ENCODE measurements around the gene CXCL6. TPM values are rescaled to one million over a fixed set of nuclear protein-coding genes. Genes with fewer than 3 reads are reported as not detected.

CXCL6 gene
- total RNA-seq, 4 donors from 2014 or later, result 0.66 to 1.8 TPM; not detected in 2

DNA sequence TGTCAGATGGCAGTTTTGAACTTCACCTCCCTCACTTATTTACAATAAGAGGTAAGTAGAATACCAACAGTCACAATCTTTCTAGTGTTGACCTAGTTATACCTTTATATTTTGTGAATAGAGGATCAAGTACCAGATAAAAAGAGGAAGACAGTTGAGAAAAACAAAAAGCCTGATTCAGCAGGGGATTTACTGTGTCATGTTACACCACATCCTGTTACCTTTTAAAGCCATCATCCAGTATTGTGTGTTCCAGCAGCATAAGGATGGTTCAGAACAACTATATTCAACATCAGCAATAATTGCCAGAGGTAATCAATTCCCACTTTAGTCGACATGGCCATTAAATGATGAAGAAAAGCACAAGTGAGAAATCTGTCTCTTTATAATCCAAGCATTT is 21.3 kb upstream of the CXCL6 start:
- intact Hi-C loops (cut with DNase I), result no loop called here
- H3K4me1 ChIP-seq, result no peaks in the 10 kb centered on the region
- TF ChIP-seq, protein P1, sequence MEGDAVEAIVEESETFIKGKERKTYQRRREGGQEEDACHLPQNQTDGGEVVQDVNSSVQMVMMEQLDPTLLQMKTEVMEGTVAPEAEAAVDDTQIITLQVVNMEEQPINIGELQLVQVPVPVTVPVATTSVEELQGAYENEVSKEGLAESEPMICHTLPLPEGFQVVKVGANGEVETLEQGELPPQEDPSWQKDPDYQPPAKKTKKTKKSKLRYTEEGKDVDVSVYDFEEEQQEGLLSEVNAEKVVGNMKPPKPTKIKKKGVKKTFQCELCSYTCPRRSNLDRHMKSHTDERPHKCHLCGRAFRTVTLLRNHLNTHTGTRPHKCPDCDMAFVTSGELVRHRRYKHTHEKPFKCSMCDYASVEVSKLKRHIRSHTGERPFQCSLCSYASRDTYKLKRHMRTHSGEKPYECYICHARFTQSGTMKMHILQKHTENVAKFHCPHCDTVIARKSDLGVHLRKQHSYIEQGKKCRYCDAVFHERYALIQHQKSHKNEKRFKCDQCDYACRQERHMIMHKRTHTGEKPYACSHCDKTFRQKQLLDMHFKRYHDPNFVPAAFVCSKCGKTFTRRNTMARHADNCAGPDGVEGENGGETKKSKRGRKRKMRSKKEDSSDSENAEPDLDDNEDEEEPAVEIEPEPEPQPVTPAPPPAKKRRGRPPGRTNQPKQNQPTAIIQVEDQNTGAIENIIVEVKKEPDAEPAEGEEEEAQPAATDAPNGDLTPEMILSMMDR (IDR thresholded peaks at IDR 0.05), result no peak
- no peak for TF ChIP-seq EP300 (IDR thresholded peaks at IDR 0.05)
- no peak for TF ChIP-seq POLR2A (IDR thresholded peaks at IDR 0.05; ENCODE audit: low read depth)
- TF ChIP-seq POLR2AphosphoS5 (IDR thresholded peaks at IDR 0.05), result no peak

DNA sequence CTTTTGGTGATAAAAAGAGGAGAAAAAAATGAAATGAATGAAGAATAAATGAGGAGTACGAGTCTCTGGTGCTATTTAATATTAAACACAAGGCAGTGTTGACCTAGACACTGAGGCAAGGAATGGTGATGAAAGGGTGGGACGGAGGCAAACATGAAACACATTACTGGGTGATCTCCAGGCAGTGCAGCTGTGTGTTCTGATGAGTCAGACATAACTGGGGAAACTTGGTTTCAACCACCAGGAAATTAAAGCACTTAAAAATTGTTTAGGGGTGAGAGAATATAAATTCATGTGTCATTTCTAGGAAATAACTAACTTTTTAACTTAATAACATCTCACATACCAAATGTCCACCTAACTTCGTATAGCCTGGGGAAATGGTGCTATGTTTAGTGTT is 19.7 kb upstream of the CXCL6 start:
- Histone ChIP-seq H3K27ac (replicated peaks in 1 of 4) (no peak overlapping the region), H3K27me3 (no peaks in the 10 kb centered on the region), H3K4me3 (no peak overlapping the region), H3K9me3 (no peaks in the 10 kb centered on the region), H3K36me3 (no peaks in the 10 kb centered on the region), H3K4me1 (no peaks in the 10 kb centered on the region)
- TF ChIP-seq EP300 (IDR thresholded peaks at IDR 0.05) (no peak), POLR2AphosphoS5 (IDR thresholded peaks at IDR 0.05) (no peak), POLR2A (IDR thresholded peaks at IDR 0.05; ENCODE audit: low read depth) (no peak)
- TF ChIP-seq, protein P1 (IDR thresholded peaks at IDR 0.05), result no peak
- intact Hi-C loops (cut with DNase I), result no loop called here
- DNase-seq (ENCODE audit: extremely low spot score), result no peak
- 44% methylated on average over 3 of the region's 3 CpGs for WGBS

More for the DNA sequence above, 21.3 kb upstream of the CXCL6 start:
- Histone ChIP-seq H3K4me3 (no peak overlapping the region), H3K9me3 (no peaks in the 10 kb centered on the region), H3K27ac (replicated peaks in 1 of 4) (no peak overlapping the region), H3K36me3 (no peaks in the 10 kb centered on the region), H3K27me3 (no peaks in the 10 kb centered on the region)
- 72% methylated on average over 1 of the region's 1 CpG for WGBS
- DNase-seq (ENCODE audit: extremely low spot score), result no peak

DNA sequence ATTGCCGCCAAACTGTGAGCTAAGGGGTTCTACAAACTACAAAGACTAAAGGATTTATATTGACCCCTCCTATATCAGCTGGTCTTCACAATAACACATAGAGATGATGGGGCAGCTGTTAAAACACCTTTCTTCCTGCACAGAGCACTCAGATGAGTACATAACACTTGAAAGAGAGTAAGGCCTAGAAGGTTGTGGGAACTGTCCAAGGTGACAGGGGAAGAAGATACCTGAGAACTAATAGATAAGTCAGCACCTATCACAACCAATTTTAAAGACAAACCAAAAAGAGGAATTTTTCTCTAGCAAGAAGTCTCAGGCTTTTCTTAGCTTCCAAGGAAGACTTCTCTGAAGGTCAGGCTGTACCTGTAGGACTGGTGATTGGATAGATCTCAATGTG is 19.1 kb upstream of the CXCL6 start:
- Histone ChIP-seq H3K36me3 (no peaks in the 10 kb centered on the region), H3K27ac (replicated peaks in 1 of 4) (no peak overlapping the region), H3K4me3 (no peak overlapping the region), H3K9me3 (no peaks in the 10 kb centered on the region), H3K27me3 (no peaks in the 10 kb centered on the region), H3K4me1 (no peaks in the 10 kb centered on the region)
- DNase-seq (ENCODE audit: extremely low spot score), result no peak
- no peak for TF ChIP-seq POLR2A (IDR thresholded peaks at IDR 0.05; ENCODE audit: low read depth)
- no peak for TF ChIP-seq POLR2AphosphoS5 (IDR thresholded peaks at IDR 0.05)
- TF ChIP-seq, protein P1 (IDR thresholded peaks at IDR 0.05), result no peak
- 82% methylated on average over 1 of the region's 1 CpG for WGBS
- intact Hi-C loops (cut with DNase I), result no loop called here

DNA sequence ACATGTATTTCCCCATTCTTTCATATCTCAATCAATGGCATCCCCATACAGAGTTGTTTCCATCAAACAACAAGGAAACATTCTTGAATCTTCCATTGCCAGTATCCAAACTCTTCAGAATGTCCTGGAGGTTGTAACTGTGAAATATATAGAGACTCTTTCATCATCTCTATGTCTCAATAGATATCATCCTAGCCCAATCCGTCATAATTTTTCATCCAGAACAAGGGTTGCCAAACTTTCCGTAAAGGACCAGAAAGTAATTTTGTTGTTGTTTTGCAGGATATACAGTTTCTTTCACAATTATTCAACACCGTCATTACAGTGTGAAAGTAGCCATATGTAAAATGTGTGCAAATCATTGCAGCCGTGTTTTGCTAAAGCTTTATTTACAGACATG is 15.2 kb upstream of the CXCL6 start:
- 83% methylated on average over 4 of the region's 4 CpGs for WGBS
- Histone ChIP-seq H3K27me3 (no peaks in the 10 kb centered on the region), H3K9me3 (no peaks in the 10 kb centered on the region), H3K4me3 (no peak overlapping the region), H3K27ac (replicated peaks in 1 of 4) (no peak overlapping the region), H3K4me1 (no peaks in the 10 kb centered on the region), H3K36me3 (no peaks in the 10 kb centered on the region)
- TF ChIP-seq, protein P1 (IDR thresholded peaks at IDR 0.05), result no peak
- TF ChIP-seq POLR2A (IDR thresholded peaks at IDR 0.05; ENCODE audit: low read depth), result no peak
- TF ChIP-seq POLR2AphosphoS5 (IDR thresholded peaks at IDR 0.05), result no peak
- TF ChIP-seq EP300 (IDR thresholded peaks at IDR 0.05), result no peak
- intact Hi-C loops (cut with DNase I), result no loop called here
- no peak for DNase-seq (ENCODE audit: extremely low spot score)

DNA sequence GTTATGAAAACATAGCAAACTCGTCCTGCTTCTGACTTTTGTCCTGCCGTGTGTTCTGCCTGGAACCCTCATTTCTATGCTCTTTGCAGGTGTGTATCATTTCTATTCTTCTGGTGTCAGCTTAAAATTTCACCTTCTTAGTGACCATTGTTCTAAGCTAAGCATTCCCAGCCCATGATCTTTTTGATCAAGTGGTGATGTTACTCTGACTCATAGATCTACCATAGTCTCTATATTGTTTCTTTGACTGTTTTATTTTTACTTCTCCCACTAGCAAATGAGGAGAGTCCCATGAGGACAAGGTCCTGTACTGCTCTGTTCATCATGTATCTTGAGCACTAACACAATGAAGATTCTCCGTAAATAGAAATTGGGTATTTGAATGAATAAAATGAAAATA is 14.1 kb upstream of the CXCL6 start:
- no peaks in the 10 kb centered on the region for H3K36me3 ChIP-seq

More for the DNA sequence above, 14.1 kb upstream of the CXCL6 start:
- Histone ChIP-seq H3K9me3 (peaks cover 0 to 3% (median 0%) of the 10 kb centered on the region in 4 donors), H3K27ac (replicated peaks in 1 of 4) (no peak overlapping the region), H3K27me3 (no peaks in the 10 kb centered on the region), H3K4me3 (no peak overlapping the region), H3K4me1 (no peaks in the 10 kb centered on the region)
- intact Hi-C loops (cut with DNase I), result no loop called here
- WGBS, result 78% methylated on average over 3 of the region's 3 CpGs
- no peak for TF ChIP-seq POLR2AphosphoS5 (IDR thresholded peaks at IDR 0.05)
- no peak for TF ChIP-seq POLR2A (IDR thresholded peaks at IDR 0.05; ENCODE audit: low read depth)
- no peak for DNase-seq (ENCODE audit: extremely low spot score)
